Measurements from ENCODE around the gene PI4K2B. TPM values are rescaled to one million over a fixed set of nuclear protein-coding genes. Genes with fewer than 3 reads are reported as not detected.
"Not testable (repeated sequence)": the region's sequence is repeated elsewhere in the genome, so short reads cannot be mapped to it uniquely, and the experiment has no call there.

Gene PI4K2B
- total RNA-seq (2014; rRNA removed; shearing (Covaris generic)), result 21.9 and 26.4 TPM in 2 replicates

GRCh38 chr4:25233737-25234389 lies at the start of gene PI4K2B:
Gene PI4K2B (plus strand): TSS chr4:25234033. CDS start chr4:25234164, 131 bp downstream.
- Histone ChIP-seq H3K27me3 (no peaks in the 10 kb centered on the region), H3K4me1 (no peaks in the 10 kb centered on the region), H3K4me3 (peak within 1 kb of the TSS; percentile 88), H3K36me3 (peaks cover 5% of the 10 kb centered on the region; the same call in 1 of the 2 replicates), H3K9me3 (replicated peaks) (no peaks in the 10 kb centered on the region; the same call in 1 of the 2 replicates), H3K27ac (peak within 1 kb of the TSS; percentile 71)
- peak; percentile 87 to 93 for DNase-seq

GRCh38 chr4:25184056-25184455 lies 49.8 kb upstream of the PI4K2B start:
- H3K4me3 ChIP-seq, result no peak overlapping the region
- DNase-seq, result peak; percentile 23 to 26
- H3K27ac ChIP-seq, result 0 out of 2 replicates have a peak overlapping the region, but pooled peaks have one; percentile 2
- no peaks in the 10 kb centered on the region for H3K9me3 ChIP-seq (replicated peaks)
- no peaks in the 10 kb centered on the region for H3K36me3 ChIP-seq
- peaks cover 7% of the 10 kb centered on the region for H3K4me1 ChIP-seq
- no peaks in the 10 kb centered on the region for H3K27me3 ChIP-seq

- no peaks in the 10 kb centered on the region for H3K4me1 ChIP-seq
- no peaks in the 10 kb centered on the region for H3K27me3 ChIP-seq
- DNase-seq, result no peak
- no peaks in the 10 kb centered on the region for H3K9me3 ChIP-seq (replicated peaks)
- H3K27ac ChIP-seq, result no peak overlapping the region
- no peak overlapping the region for H3K4me3 ChIP-seq
- H3K36me3 ChIP-seq, result no peaks in the 10 kb centered on the region
These were observed 43.4 kb upstream of the PI4K2B start for GRCh38 chr4:25190407-25190806.

- Histone ChIP-seq H3K27me3 (no peaks in the 10 kb centered on the region), H3K36me3 (no peaks in the 10 kb centered on the region), H3K4me1 (no peaks in the 10 kb centered on the region), H3K9me3 (replicated peaks) (no peaks in the 10 kb centered on the region), H3K27ac (no peak overlapping the region), H3K4me3 (no peak overlapping the region)
- no peak for DNase-seq
These were observed 35.1 kb upstream of the PI4K2B start for GRCh38 chr4:25198713-25199112.

- Histone ChIP-seq H3K9me3 (replicated peaks) (no peaks in the 10 kb centered on the region), H3K27me3 (no peaks in the 10 kb centered on the region), H3K4me1 (no peaks in the 10 kb centered on the region), H3K27ac (no peak overlapping the region), H3K4me3 (no peak overlapping the region), H3K36me3 (no peaks in the 10 kb centered on the region)
- no peak for DNase-seq
These were observed 25.8 kb upstream of the PI4K2B start for GRCh38 chr4:25207997-25208396.

GRCh38 chr4:25209702-25210101 lies 24.1 kb upstream of the PI4K2B start:
- H3K4me3 ChIP-seq, result no peak overlapping the region
- DNase-seq, result no peak
- no peaks in the 10 kb centered on the region for H3K36me3 ChIP-seq
- no peaks in the 10 kb centered on the region for H3K9me3 ChIP-seq (replicated peaks)
- H3K27ac ChIP-seq, result no peak overlapping the region
- no peaks in the 10 kb centered on the region for H3K27me3 ChIP-seq
- H3K4me1 ChIP-seq, result no peaks in the 10 kb centered on the region

- Histone ChIP-seq H3K4me3 (no peak overlapping the region), H3K27ac (no peak overlapping the region)
These were observed 22.1 kb upstream of the PI4K2B start for GRCh38 chr4:25211721-25212120.

GRCh38 chr4:25212822-25213221 lies 21.0 kb upstream of the PI4K2B start:
- Histone ChIP-seq H3K27me3 (no peaks in the 10 kb centered on the region), H3K4me3 (no peak overlapping the region), H3K9me3 (replicated peaks) (no peaks in the 10 kb centered on the region), H3K36me3 (no peaks in the 10 kb centered on the region), H3K27ac (no peak overlapping the region), H3K4me1 (no peaks in the 10 kb centered on the region)
- DNase-seq, result no peak

More at GRCh38 chr4:25211721-25212120, 22.1 kb upstream of the PI4K2B start:
- Histone ChIP-seq H3K4me1 (no peaks in the 10 kb centered on the region), H3K36me3 (no peaks in the 10 kb centered on the region), H3K27me3 (no peaks in the 10 kb centered on the region), H3K9me3 (replicated peaks) (no peaks in the 10 kb centered on the region)
- no peak for DNase-seq

- Histone ChIP-seq H3K36me3 (no peaks in the 10 kb centered on the region), H3K27ac (no peak overlapping the region), H3K4me3 (no peak overlapping the region), H3K27me3 (no peaks in the 10 kb centered on the region), H3K9me3 (replicated peaks) (no peaks in the 10 kb centered on the region), H3K4me1 (no peaks in the 10 kb centered on the region)
- no peak for DNase-seq
These were observed 20.4 kb upstream of the PI4K2B start for GRCh38 chr4:25213347-25213979.

- H3K9me3 ChIP-seq (replicated peaks); H3K27me3 ChIP-seq; H3K36me3 ChIP-seq; H3K4me1 ChIP-seq; H3K4me3 ChIP-seq; DNase-seq; H3K27ac ChIP-seq: not testable (repeated sequence)
These were observed 19.1 kb upstream of the PI4K2B start for GRCh38 chr4:25214750-25215149.

- H3K9me3 ChIP-seq (replicated peaks), result no peaks in the 10 kb centered on the region
- DNase-seq, result no peak
- H3K4me3 ChIP-seq, result no peak overlapping the region
- H3K36me3 ChIP-seq, result no peaks in the 10 kb centered on the region
- H3K4me1 ChIP-seq, result no peaks in the 10 kb centered on the region
- H3K27ac ChIP-seq, result no peak overlapping the region
- no peaks in the 10 kb centered on the region for H3K27me3 ChIP-seq
These were observed 18.3 kb upstream of the PI4K2B start for GRCh38 chr4:25215511-25215910.

GRCh38 chr4:25221377-25221776 lies 12.5 kb upstream of the PI4K2B start:
- Histone ChIP-seq H3K36me3 (no peaks in the 10 kb centered on the region), H3K4me3 (no peak overlapping the region), H3K4me1 (no peaks in the 10 kb centered on the region), H3K27me3 (no peaks in the 10 kb centered on the region), H3K27ac (no peak overlapping the region), H3K9me3 (replicated peaks) (peaks cover 14% of the 10 kb centered on the region)
- DNase-seq, result no peak

- H3K4me1 ChIP-seq, result no peaks in the 10 kb centered on the region
- H3K4me3 ChIP-seq, result no peak overlapping the region
- H3K9me3 ChIP-seq (replicated peaks), result peaks cover 14% of the 10 kb centered on the region
- no peaks in the 10 kb centered on the region for H3K36me3 ChIP-seq
- H3K27ac ChIP-seq, result no peak overlapping the region
- no peaks in the 10 kb centered on the region for H3K27me3 ChIP-seq
- peak; percentile 46 to 57 for DNase-seq
These were observed 9.9 kb upstream of the PI4K2B start for GRCh38 chr4:25223802-25224375.

- no peak for DNase-seq
- H3K27ac ChIP-seq, result no peak overlapping the region
- H3K4me1 ChIP-seq, result no peaks in the 10 kb centered on the region
- no peak overlapping the region for H3K4me3 ChIP-seq
- H3K9me3 ChIP-seq (replicated peaks), result no peaks in the 10 kb centered on the region; the same call in 1 of the 2 replicates
- no peaks in the 10 kb centered on the region for H3K36me3 ChIP-seq
- H3K27me3 ChIP-seq, result no peaks in the 10 kb centered on the region
These were observed 4.0 kb upstream of the PI4K2B start for GRCh38 chr4:25229804-25230203.

- H3K4me1 ChIP-seq, result no peaks in the 10 kb centered on the region
- peak overlapping the region; percentile 88 for H3K4me3 ChIP-seq
- peaks cover 5% of the 10 kb centered on the region; the same call in 1 of the 2 replicates for H3K36me3 ChIP-seq
- H3K27ac ChIP-seq, result no peak overlapping the region
- DNase-seq, result no peak
- H3K9me3 ChIP-seq (replicated peaks), result no peaks in the 10 kb centered on the region; the same call in 1 of the 2 replicates
- no peaks in the 10 kb centered on the region for H3K27me3 ChIP-seq
These were observed 639 bp upstream of the PI4K2B start for GRCh38 chr4:25233194-25233593.
